ENCODE measurements around the gene SPOCK1. TPM values are rescaled to one million over a fixed set of nuclear protein-coding genes. Genes with fewer than 3 reads are reported as not detected.

Gene SPOCK1
- total and polyA plus RNA-seq, 4 donors = 31.8 to 217 (median 132) TPM

DNA sequence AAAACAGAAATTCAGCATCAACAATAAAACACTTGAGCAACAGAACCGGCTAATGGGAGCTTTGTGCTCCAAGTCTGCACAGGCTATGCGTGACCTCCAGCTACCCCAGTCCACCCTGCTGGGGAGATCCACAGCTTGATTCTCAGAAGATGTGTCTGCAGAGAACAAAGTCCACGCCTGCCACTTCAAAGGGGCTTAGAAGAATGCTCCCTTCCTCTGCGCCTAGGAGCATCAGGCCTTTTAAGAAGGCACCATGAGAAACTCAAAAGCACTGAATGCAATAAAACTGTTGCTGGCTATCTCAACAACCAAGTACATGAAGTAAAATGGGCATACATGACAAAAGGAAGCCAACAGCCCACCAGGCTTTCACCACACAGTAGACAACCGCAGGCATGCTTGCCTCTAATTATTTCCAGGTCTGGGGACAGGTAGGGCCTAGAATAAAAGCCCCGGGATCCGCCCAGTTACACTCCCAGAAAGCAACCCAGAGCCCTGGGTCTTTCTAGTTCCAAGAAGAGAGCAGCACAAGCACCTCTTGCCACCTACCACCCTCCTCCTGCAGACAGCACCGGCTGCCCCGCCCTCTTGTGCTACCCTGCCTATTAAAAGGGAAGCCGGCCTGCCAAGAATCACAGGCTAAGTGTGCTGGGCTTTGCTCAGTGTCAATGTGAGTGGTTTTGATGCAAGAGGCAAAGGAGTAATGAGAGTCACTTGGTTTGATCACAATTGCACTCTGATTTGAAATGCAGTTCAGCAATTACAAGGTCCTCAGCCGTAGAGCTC lies 123.2 kb downstream of the SPOCK1 start:
- Histone ChIP-seq H3K27me3 (ENCODE audit: control insufficient read depth, insufficient read depth, low read length) (no peaks in the 10 kb centered on the region), H3K4me1 (ENCODE audit: control insufficient read depth, insufficient read depth, low read length) (peaks cover 11% of the 10 kb centered on the region), H3K9me3 (ENCODE audit: control insufficient read depth, insufficient read depth, low read length) (no peaks in the 10 kb centered on the region), H3K27ac (ENCODE audit: low read depth, low read length) (no peak overlapping the region), H3K4me3 (ENCODE audit: low read depth, low read length) (no peak overlapping the region), H3K36me3 (ENCODE audit: control insufficient read depth, insufficient read depth, low read length) (no peaks in the 10 kb centered on the region)
- WGBS (ENCODE audit: insufficient coverage) = 58% methylated on average over 10 of the region's 11 CpGs
- DNase-seq (ENCODE audit: low read depth in 4 of 6, low spot score in 6 of 6) = peak in 1 of 6 donors; percentile 48

DNA sequence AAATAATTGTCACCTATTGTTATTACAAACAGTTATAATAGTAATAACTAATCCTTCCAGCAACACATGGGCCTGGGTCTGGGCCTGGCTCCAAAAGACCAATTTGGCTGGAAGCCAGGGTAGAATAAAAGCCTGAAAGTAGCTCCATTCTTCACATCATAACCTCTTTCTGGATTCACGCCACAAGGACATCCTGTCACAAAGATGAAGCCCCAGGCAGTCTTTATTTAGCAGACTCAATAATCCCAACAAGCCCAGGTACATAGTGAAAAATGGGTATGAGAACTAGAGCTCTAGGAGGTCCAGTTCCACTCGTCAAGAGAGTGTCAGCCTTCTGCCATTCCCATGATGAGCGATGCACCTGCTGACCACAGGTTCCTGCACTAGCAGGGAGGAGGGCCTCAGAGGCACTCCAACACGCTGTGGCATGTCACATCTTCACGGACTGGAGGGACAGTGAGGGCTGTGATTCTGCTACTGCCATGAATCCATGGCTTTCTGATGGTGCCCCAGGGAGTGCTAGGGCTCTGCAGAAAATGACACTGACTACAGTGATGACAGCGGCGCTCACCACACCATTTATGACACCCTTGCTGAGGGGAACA lies 124.9 kb downstream of the SPOCK1 start:
- Histone ChIP-seq H3K4me1 (ENCODE audit: control insufficient read depth, insufficient read depth, low read length) (peaks cover 14% of the 10 kb centered on the region), H3K27ac (ENCODE audit: low read depth, low read length) (no peak overlapping the region), H3K27me3 (ENCODE audit: control insufficient read depth, insufficient read depth, low read length) (no peaks in the 10 kb centered on the region), H3K9me3 (ENCODE audit: control insufficient read depth, insufficient read depth, low read length) (no peaks in the 10 kb centered on the region), H3K4me3 (ENCODE audit: low read depth, low read length) (no peak overlapping the region), H3K36me3 (ENCODE audit: control insufficient read depth, insufficient read depth, low read length) (no peaks in the 10 kb centered on the region)
- WGBS (ENCODE audit: insufficient coverage) = 49% methylated on average over 3 of the region's 7 CpGs
- DNase-seq (ENCODE audit: low read depth in 4 of 6, low spot score in 6 of 6) = peak in 5 of 6 donors; percentile 9 to 91 (median 32)

DNA sequence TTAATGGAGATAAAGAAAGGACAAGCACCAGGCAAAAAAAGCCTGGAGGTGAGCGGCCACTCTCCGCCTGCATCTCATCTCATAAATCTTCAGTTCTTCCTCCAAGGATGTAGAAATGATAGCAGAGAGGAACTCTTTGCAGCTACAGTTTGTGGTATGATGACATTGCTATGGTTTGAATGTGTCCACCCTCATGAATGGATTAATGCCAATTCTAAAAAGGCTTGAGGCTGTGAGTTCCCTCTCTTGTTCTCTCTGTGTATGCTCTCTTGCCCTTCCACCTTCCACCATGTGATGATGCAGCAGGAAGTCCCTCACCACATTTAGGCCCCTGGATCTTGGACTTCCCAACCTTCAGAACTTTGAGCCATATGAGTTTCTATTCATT lies 126.4 kb downstream of the SPOCK1 start:
- Histone ChIP-seq H3K36me3 (ENCODE audit: control insufficient read depth, insufficient read depth, low read length) (no peaks in the 10 kb centered on the region), H3K27ac (ENCODE audit: low read depth, low read length) (no peak overlapping the region), H3K4me1 (ENCODE audit: control insufficient read depth, insufficient read depth, low read length) (peaks cover 18% of the 10 kb centered on the region), H3K27me3 (ENCODE audit: control insufficient read depth, insufficient read depth, low read length) (no peaks in the 10 kb centered on the region), H3K4me3 (ENCODE audit: low read depth, low read length) (no peak overlapping the region), H3K9me3 (ENCODE audit: control insufficient read depth, insufficient read depth, low read length) (no peaks in the 10 kb centered on the region)
- no peak for DNase-seq (ENCODE audit: low read depth in 4 of 6, low spot score in 6 of 6)
- no CpG with 5 or more reads among the region's 2 CpGs for WGBS (ENCODE audit: insufficient coverage)

DNA sequence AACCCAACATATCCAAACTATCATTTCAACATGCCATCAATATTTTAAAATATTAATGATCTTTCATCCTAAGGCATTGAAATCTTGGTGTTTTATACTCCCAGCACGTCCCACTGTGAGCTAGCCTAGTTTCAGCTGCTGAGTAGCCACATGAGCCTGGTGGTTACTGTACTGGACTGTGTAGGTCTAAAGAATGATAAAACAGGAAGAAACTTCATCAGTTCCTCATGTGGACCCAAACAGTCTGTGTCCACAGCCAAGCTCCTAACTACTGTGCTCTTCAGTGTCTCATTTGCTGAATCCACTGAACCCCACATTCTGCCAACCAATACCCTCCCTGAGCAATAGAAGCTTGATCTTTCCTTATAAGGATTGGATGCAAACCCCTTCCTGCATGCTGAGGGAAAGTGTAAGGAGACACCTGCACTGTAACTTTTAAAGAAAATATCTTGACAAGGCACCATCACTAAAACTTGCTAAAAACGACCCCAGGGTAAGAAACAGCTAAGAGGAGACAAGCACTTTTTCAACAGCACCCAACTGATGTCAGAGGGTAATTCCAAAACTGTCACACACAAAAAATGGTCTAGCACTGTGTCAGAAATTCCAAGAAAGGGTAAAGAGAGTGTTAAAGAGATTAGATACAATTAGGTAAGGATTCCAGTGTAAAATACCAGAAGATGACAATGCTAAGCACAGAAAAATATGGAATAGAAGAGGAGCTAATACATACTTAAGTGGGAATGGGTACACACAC lies 126.9 kb downstream of the SPOCK1 start:
- Histone ChIP-seq H3K9me3 (ENCODE audit: control insufficient read depth, insufficient read depth, low read length) (no peaks in the 10 kb centered on the region), H3K27ac (ENCODE audit: low read depth, low read length) (no peak overlapping the region), H3K4me1 (ENCODE audit: control insufficient read depth, insufficient read depth, low read length) (peaks cover 18% of the 10 kb centered on the region), H3K4me3 (ENCODE audit: low read depth, low read length) (no peak overlapping the region), H3K36me3 (ENCODE audit: control insufficient read depth, insufficient read depth, low read length) (no peaks in the 10 kb centered on the region), H3K27me3 (ENCODE audit: control insufficient read depth, insufficient read depth, low read length) (no peaks in the 10 kb centered on the region)
- no peak for DNase-seq (ENCODE audit: low read depth in 4 of 6, low spot score in 6 of 6)
- no CpG with 5 or more reads among the region's 2 CpGs for WGBS (ENCODE audit: insufficient coverage)

- peak in 2 of 6 donors; percentile 15 to 39 for DNase-seq (ENCODE audit: low read depth in 4 of 6, low spot score in 6 of 6)
- no peaks in the 10 kb centered on the region for H3K36me3 ChIP-seq (ENCODE audit: control insufficient read depth, insufficient read depth, low read length)
- 47% methylated on average over 5 of the region's 15 CpGs for WGBS (ENCODE audit: insufficient coverage)
- no peaks in the 10 kb centered on the region for H3K27me3 ChIP-seq (ENCODE audit: control insufficient read depth, insufficient read depth, low read length)
- peaks cover 14% of the 10 kb centered on the region for H3K4me1 ChIP-seq (ENCODE audit: control insufficient read depth, insufficient read depth, low read length)
- H3K4me3 ChIP-seq (ENCODE audit: low read depth, low read length) = no peak overlapping the region
- no peak overlapping the region for H3K27ac ChIP-seq (ENCODE audit: low read depth, low read length)
- H3K9me3 ChIP-seq (ENCODE audit: control insufficient read depth, insufficient read depth, low read length) = no peaks in the 10 kb centered on the region
Observed at GRCh38 chr5:137370096-137371071, 128.7 kb downstream of the SPOCK1 start.

DNA sequence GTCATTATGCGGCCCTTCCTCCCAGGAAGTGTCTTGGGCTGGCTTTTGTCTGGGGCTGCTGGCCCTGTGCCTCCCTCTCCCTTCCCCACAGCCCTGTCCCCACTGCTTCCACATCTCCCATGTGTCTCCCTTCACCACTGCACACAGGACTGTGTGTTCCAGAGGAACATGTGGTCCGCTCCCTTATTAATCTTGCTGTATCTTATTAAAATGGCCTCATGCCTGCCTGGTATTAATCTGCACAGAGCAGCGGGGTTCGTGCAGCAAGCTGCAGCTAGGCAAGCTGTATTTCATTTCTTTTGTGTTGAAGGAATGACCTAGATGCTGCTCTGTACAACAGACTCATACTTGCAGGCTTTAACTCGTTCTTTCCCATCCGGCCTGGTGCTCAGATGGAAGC lies 130.5 kb downstream of the SPOCK1 start:
- Histone ChIP-seq H3K9me3 (ENCODE audit: control insufficient read depth, insufficient read depth, low read length) (no peaks in the 10 kb centered on the region), H3K36me3 (ENCODE audit: control insufficient read depth, insufficient read depth, low read length) (no peaks in the 10 kb centered on the region), H3K4me3 (ENCODE audit: low read depth, low read length) (no peak overlapping the region), H3K27me3 (ENCODE audit: control insufficient read depth, insufficient read depth, low read length) (no peaks in the 10 kb centered on the region), H3K4me1 (ENCODE audit: control insufficient read depth, insufficient read depth, low read length) (peaks cover 8% of the 10 kb centered on the region), H3K27ac (ENCODE audit: low read depth, low read length) (no peak overlapping the region)
- 66% methylated on average over 4 of the region's 6 CpGs for WGBS (ENCODE audit: insufficient coverage)
- DNase-seq (ENCODE audit: low read depth in 4 of 6, low spot score in 6 of 6) = peak in 1 of 6 donors; percentile 46

DNA sequence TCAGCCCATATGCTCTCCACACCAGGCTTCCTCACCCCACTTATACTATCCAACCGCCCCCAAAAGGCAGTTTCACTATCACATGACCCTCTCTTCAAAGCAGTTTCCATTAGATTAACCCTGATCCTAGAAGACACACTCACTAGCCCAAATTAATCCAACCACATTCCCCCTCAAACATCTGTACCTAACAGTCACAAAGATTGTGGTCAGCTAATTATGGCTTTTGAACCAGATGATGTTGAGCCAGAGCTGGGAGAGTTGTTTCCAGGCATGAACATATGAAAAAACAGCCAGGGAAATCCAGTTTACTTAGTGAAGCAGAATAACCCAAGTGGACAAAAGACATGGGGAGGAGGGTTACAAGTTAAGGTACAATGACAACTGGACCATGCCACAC lies 131.2 kb downstream of the SPOCK1 start:
- Histone ChIP-seq H3K9me3 (ENCODE audit: control insufficient read depth, insufficient read depth, low read length) (no peaks in the 10 kb centered on the region), H3K36me3 (ENCODE audit: control insufficient read depth, insufficient read depth, low read length) (no peaks in the 10 kb centered on the region), H3K27me3 (ENCODE audit: control insufficient read depth, insufficient read depth, low read length) (no peaks in the 10 kb centered on the region), H3K4me1 (ENCODE audit: control insufficient read depth, insufficient read depth, low read length) (peaks cover 8% of the 10 kb centered on the region), H3K27ac (ENCODE audit: low read depth, low read length) (no peak overlapping the region), H3K4me3 (ENCODE audit: low read depth, low read length) (no peak overlapping the region)
- DNase-seq (ENCODE audit: low read depth in 4 of 6, low spot score in 6 of 6) = no peak
- WGBS (ENCODE audit: insufficient coverage) = 100% methylated on average over 1 of the region's 1 CpG

DNA sequence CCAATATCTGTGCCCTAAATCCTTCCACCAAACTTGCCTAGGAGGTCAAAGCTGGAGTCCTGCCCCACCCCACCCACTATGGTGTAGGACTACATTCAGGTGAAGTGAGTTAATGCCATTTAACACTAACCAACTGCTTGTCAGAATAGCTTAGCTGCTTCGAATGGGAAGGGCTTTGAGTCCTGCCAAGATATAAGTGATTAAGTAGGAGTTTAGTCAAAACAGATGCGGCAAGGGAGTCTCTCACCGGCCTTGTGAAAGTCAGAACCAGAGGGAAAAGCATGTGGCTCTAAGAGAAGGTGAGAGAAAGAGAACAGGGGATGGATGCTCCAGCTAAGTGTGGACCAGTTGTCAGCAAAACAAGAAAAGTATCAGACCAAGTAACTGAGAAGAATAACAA lies 132.6 kb downstream of the SPOCK1 start:
- Histone ChIP-seq H3K27me3 (ENCODE audit: control insufficient read depth, insufficient read depth, low read length) (no peaks in the 10 kb centered on the region), H3K4me3 (ENCODE audit: low read depth, low read length) (no peak overlapping the region), H3K4me1 (ENCODE audit: control insufficient read depth, insufficient read depth, low read length) (peaks cover 8% of the 10 kb centered on the region), H3K27ac (ENCODE audit: low read depth, low read length) (no peak overlapping the region), H3K36me3 (ENCODE audit: control insufficient read depth, insufficient read depth, low read length) (no peaks in the 10 kb centered on the region), H3K9me3 (ENCODE audit: control insufficient read depth, insufficient read depth, low read length) (no peaks in the 10 kb centered on the region)
- 54% methylated on average over 2 of the region's 3 CpGs for WGBS (ENCODE audit: insufficient coverage)
- no peak for DNase-seq (ENCODE audit: low read depth in 4 of 6, low spot score in 6 of 6)

All from spinal cord (tissue), 10 donors.